Common myeloid progenitor, CD34-positive (primary cell): ENCODE results near the gene GRWD1.

Experiments used
- CTCF ChIA-PET: fragments of 350-600 bp; sonication (Branson Sonifier 250); formaldehyde crosslinking; loops from one replicate; lab custom pipeline; 2021; ENCODE audit warnings: antibody characterized with exemption; lab: Charles Lee
- POLR2A ChIA-PET: fragments of 350-600 bp; sonication (Branson Sonifier 250); formaldehyde crosslinking; loops from one replicate; lab custom pipeline; 2021; ENCODE audit warnings: antibody characterized with exemption; lab: Charles Lee
- DNase-seq, 3 donors: peaks; one replicate each; pipeline versions ENCODE4 v3.0.0 to v3.0.0-alpha.2; 2013
- H3K27ac ChIP-seq, 2 experiments: 1 replicate in 1 of 2; 2 replicates in 1 of 2; pipeline ENCODE4 v1.7.0; 2013; ENCODE audit warnings: inconsistent platforms in 2 of 2, low read length in 2 of 2, mild to moderate bottlenecking in 2 of 2, low read depth in 1 of 2, moderate library complexity in 1 of 2; ENCODE audit not compliant: severe bottlenecking in 2 of 2, insufficient read depth in 1 of 2, poor library complexity in 1 of 2
- H3K27me3 ChIP-seq, 5 experiments: replicated peaks in 2 of 5; 1 replicate in 3 of 5; 2 replicates in 2 of 5; pipeline versions ENCODE4 v1.6.1 to v1.7.0; 2013; ENCODE audit warnings: low read length in 4 of 5, mild to moderate bottlenecking in 2 of 5, moderate library complexity in 2 of 5, inconsistent platforms in 1 of 5; ENCODE audit not compliant: insufficient read depth in 5 of 5, control insufficient read depth in 4 of 5
- H3K36me3 ChIP-seq, 4 experiments: 1 replicate in 2 of 4; 2 replicates in 2 of 4; pipeline versions ENCODE4 v1.6.1 to v1.7.0; 2013; ENCODE audit warnings: low read length in 3 of 4, control low read depth in 1 of 4, mild to moderate bottlenecking in 1 of 4; ENCODE audit not compliant: control insufficient read depth in 4 of 4, insufficient read depth in 4 of 4
- H3K4me1 ChIP-seq, 4 experiments: 1 replicate in 3 of 4; 2 replicates in 1 of 4; pipeline versions ENCODE4 v1.6.1 to v1.7.1; 2013; ENCODE audit warnings: low read length in 3 of 4, mild to moderate bottlenecking in 3 of 4, control low read depth in 1 of 4, inconsistent platforms in 1 of 4, moderate library complexity in 1 of 4; ENCODE audit not compliant: control insufficient read depth in 4 of 4, insufficient read depth in 4 of 4; ENCODE audit errors: control extremely low read depth in 1 of 4
- H3K4me3 ChIP-seq, 7 experiments: 1 replicate in 4 of 7; 2 replicates in 3 of 7; pipeline versions ENCODE4 v1.5.1 to v1.7.0; 2013; ENCODE audit warnings: mild to moderate bottlenecking in 7 of 7, low read length in 6 of 7, moderate library complexity in 6 of 7, inconsistent platforms in 2 of 7, low read depth in 2 of 7, control low read depth in 1 of 7; ENCODE audit not compliant: insufficient read depth in 4 of 7, control insufficient read depth in 1 of 7; ENCODE audit errors: extremely low read depth in 1 of 7
- H3K9me3 ChIP-seq, 5 experiments: 1 replicate in 4 of 5; 2 replicates in 1 of 5; pipeline versions ENCODE4 v1.6.1 to v1.7.1; 2013; ENCODE audit warnings: low read length in 4 of 5, mild to moderate bottlenecking in 2 of 5, inconsistent platforms in 1 of 5, low read depth in 1 of 5, moderate library complexity in 1 of 5; ENCODE audit not compliant: control insufficient read depth in 4 of 5, insufficient read depth in 2 of 5; ENCODE audit errors: control extremely low read depth in 1 of 5
- WGBS: methylation state at CpG from one replicate; pipeline ENCODE4 v1.1.5; 2013; ENCODE audit not compliant: insufficient coverage; 5-methylcytosine and 5-hydroxymethylcytosine counted together

Gene GRWD1

DNA sequence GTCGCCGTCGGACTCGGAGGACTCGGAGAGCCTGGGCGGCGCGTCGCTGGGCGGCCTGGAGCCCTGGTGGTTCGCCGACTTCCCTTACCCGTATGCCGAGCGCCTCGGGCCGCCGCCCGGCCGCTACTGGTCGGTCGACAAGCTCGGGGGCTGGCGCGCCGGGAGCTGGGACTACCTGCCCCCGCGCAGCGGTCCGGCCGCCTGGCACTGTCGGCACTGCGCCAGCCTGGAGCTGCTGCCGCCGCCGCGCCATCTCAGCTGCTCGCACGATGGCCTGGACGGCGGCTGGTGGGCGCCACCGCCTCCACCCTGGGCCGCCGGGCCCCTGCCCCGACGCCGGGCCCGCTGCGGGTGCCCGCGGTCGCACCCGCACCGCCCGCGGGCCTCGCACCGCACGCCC, 2.5 kb upstream of the GRWD1 start:
- ChIA-PET CTCF (interaction anchor here (0.6 kb wide), 1 partner anchor 26 kb away, joined by 3 read pairs; no protein-coding TSS in a partner anchor), POLR2A (interaction anchor here (0.6 to 1.2 kb wide), 3 partner anchors 49 to 79 kb away, joined by 3 read pairs; partner anchors contain the start of genes SYNGR4 and TMEM143)
- Histone ChIP-seq H3K36me3 (peaks cover 0 to 8% (median 6%) of the 10 kb centered on the region in 4 experiments), H3K4me3 (peak overlapping the region in 3 of 7 experiments; percentile 28 to 99 (median 96)), H3K9me3 (no peaks in the 10 kb centered on the region), H3K4me1 (peaks cover 3 to 31% (median 28%) of the 10 kb centered on the region in 4 experiments), H3K27ac (no peak overlapping the region), H3K27me3 (peaks cover 0 to 36% (median 15%) of the 10 kb centered on the region in 5 experiments)
- DNase-seq, result peak; percentile 11 to 52 (median 45)
- WGBS, result 1% methylated on average over 53 of the region's 60 CpGs

DNA sequence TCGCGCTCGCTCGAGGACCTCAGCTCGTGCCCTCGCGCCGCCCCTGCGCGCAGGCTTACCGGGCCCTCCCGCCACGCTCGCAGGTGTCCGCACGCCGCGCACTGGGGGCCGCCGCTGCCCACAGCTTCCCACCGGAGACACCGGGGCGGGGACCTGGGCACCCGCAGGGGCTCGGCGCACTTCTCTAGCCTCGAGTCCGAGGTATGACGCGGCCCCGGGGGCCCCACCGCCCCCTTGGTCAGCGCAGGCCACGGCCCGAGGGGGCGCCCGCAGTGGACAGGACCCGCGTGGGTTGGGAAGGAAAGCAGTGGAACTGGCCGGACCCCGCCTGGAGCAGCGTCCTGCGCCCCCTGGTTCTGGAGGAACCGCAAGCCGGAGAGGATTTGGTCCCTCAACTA, 2.1 kb upstream of the GRWD1 start:
- Histone ChIP-seq H3K4me1 (peaks cover 3 to 31% (median 28%) of the 10 kb centered on the region in 4 experiments), H3K27ac (no peak overlapping the region), H3K36me3 (peaks cover 0 to 13% (median 11%) of the 10 kb centered on the region in 4 experiments), H3K9me3 (no peaks in the 10 kb centered on the region), H3K27me3 (peaks cover 0 to 36% (median 15%) of the 10 kb centered on the region in 5 experiments), H3K4me3 (peak overlapping the region in 5 of 7 experiments; percentile 4 to 99 (median 97))
- CTCF ChIA-PET, result interaction anchor here (0.6 kb wide), 1 partner anchor 26 kb away, joined by 3 read pairs; no protein-coding TSS in a partner anchor
- DNase-seq, result peak in 1 of 3 donors; percentile 17
- 2% methylated on average over 35 of the region's 45 CpGs for WGBS
- POLR2A ChIA-PET, result interaction anchor here (0.6 to 1.2 kb wide), 2 partner anchors 49 to 80 kb away, joined by 3 read pairs; partner anchors contain the start of genes SYNGR4 and TMEM143

DNA sequence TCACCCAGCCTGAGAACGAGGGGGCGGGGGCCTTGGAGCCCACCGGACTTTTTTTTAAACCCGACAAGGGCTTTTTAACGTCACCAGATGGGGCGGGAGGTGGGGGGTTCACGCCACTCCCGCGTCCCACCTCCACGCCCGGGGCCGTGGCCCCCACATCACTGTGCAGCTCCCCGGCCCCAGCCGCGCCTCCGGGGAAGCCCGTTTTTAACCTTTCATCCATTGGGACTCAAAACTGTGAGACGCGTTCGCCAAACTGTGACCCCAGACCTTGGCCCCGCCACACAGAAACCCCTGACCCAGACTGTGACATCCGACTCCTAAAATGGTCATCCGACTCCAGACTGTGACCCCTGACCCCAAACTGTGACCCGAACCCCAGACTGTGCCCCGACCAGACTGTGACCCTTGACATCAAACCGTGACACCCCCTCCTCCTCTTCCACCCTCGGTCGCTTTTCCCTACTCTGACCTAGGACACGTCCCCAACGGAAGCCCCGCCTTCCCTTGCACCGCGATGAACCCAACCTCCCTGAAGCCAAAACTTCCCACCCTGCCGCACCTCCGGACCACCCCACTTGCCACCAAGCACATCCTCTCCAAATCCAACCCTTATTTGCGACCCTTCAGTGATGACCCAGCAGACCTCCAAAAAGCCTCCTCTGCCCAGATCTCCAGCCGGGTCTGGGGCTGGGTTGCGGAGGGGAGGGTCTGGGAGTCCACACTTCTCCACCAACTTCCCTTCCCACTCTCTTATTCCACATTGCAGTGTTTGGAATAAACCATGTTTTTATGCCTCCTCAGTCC, 1.5 kb upstream of the GRWD1 start:
- POLR2A ChIA-PET, result interaction anchor here (1.2 kb wide), 1 partner anchor 50 kb away, joined by 3 read pairs; no protein-coding TSS in a partner anchor
- no peaks in the 10 kb centered on the region for H3K9me3 ChIP-seq
- CTCF ChIA-PET, result interaction anchor here (1.1 kb wide), 1 partner anchor 16 kb away, joined by 3 read pairs; no protein-coding TSS in a partner anchor
- peak in 2 of 3 donors; percentile 13 to 32 for DNase-seq
- peaks cover 0 to 36% (median 14%) of the 10 kb centered on the region in 5 experiments for H3K27me3 ChIP-seq
- WGBS, result 13% methylated on average over 30 of the region's 38 CpGs
- peak overlapping the region in 1 of 2 experiments; percentile 91 for H3K27ac ChIP-seq
- peaks cover 3 to 31% (median 28%) of the 10 kb centered on the region in 4 experiments for H3K4me1 ChIP-seq
- H3K36me3 ChIP-seq, result peaks cover 2 to 17% (median 12%) of the 10 kb centered on the region in 4 experiments
- H3K4me3 ChIP-seq, result peak overlapping the region; percentile 4 to 99 (median 96)

DNA sequence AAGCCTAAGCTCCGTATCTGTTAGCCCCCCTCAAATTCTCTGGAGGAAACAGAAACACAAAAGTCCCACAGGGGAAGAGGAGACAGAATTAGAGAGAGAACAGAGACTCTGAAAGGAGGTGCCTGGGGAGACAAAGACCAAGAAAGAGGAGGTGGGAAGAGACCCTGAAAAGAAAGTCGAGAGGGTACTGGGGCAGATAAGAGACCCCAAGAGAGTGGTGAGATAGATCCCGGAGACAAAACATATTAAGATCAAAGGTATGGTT, 915 bp upstream of the GRWD1 start:
- DNase-seq, result no peak
- CTCF ChIA-PET, result interaction anchor here (0.8 to 1.4 kb wide), 4 partner anchors 16 to 53 kb away, joined by 3 to 4 read pairs (median 3); partner anchors contain the start of gene KDELR1
- H3K36me3 ChIP-seq, result peaks cover 2 to 22% (median 14%) of the 10 kb centered on the region in 4 experiments
- 54% methylated on average over 2 of the region's 3 CpGs for WGBS
- peak overlapping the region in 6 of 7 experiments; percentile 10 to 99 (median 96) for H3K4me3 ChIP-seq
- peak overlapping the region in 1 of 2 experiments; percentile 91 for H3K27ac ChIP-seq
- H3K27me3 ChIP-seq, result peaks cover 0 to 36% (median 14%) of the 10 kb centered on the region in 5 experiments
- no peaks in the 10 kb centered on the region for H3K9me3 ChIP-seq
- peaks cover 3 to 31% (median 28%) of the 10 kb centered on the region in 4 experiments for H3K4me1 ChIP-seq
- POLR2A ChIA-PET, result interaction anchor here (0.5 kb wide), 1 partner anchor 15 kb away, joined by 3 read pairs; no protein-coding TSS in a partner anchor

DNA sequence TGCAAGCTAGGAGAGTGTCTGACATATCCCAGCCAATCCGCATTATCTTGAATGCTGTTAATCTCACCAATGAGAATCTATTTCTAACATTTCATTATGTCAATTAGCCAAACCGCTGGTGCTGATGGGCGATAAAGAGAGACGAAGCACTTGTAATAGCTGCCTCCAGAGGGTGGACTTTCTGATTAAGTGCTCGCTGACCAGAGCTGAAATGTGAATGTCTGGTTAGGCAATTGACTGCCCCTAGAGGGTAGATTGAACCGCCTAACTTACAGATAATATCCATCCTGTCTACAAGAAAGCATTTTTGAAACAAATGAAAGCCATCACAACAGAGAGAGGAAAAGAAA, 552 bp upstream of the GRWD1 start:
- WGBS, result 13% methylated on average over 4 of the region's 6 CpGs
- H3K36me3 ChIP-seq, result peaks cover 2 to 26% (median 16%) of the 10 kb centered on the region in 4 experiments
- H3K4me3 ChIP-seq, result peak overlapping the region in 6 of 7 experiments; percentile 92 to 99 (median 96)
- ChIA-PET CTCF (interaction anchor here (0.8 to 1.4 kb wide), 4 partner anchors 16 to 54 kb away, joined by 3 to 4 read pairs (median 3); partner anchors contain the start of gene KDELR1), POLR2A (interaction anchor here (0.5 kb wide), 1 partner anchor 15 kb away, joined by 3 read pairs; no protein-coding TSS in a partner anchor)
- DNase-seq, result peak; percentile 50 to 85 (median 76)
- no peaks in the 10 kb centered on the region for H3K9me3 ChIP-seq
- peaks cover 3 to 31% (median 28%) of the 10 kb centered on the region in 4 experiments for H3K4me1 ChIP-seq
- peak overlapping the region; percentile 74 to 91 for H3K27ac ChIP-seq
- H3K27me3 ChIP-seq, result peaks cover 0 to 36% (median 14%) of the 10 kb centered on the region in 5 experiments

DNA sequence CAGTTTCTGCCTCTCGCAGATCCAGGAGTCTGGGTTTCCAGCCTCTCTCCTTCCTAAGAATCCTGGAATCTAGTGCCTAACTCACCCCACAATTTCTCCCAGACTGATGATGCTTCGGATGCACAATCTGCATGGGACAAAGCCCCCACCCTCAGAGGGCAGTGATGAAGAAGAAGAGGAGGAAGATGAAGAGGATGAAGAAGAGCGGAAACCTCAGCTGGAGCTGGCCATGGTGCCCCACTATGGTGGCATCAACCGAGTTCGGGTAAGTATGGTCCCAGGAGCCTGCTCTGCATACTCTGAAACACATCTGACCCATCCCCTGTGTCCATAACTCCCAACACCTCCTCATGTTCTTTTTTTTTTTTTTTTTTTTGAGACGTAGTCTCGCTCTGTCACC, 796 bp downstream of the GRWD1 start:
- Histone ChIP-seq H3K36me3 (peaks cover 5 to 40% (median 29%) of the 10 kb centered on the region in 4 experiments), H3K27me3 (peaks cover 0 to 32% (median 13%) of the 10 kb centered on the region in 5 experiments), H3K4me3 (peak overlapping the region; percentile 91 to 99 (median 96)), H3K27ac (peak overlapping the region; percentile 74 to 91), H3K4me1 (peaks cover 3 to 31% (median 28%) of the 10 kb centered on the region in 4 experiments), H3K9me3 (no peaks in the 10 kb centered on the region)
- DNase-seq, result no peak
- ChIA-PET POLR2A (interaction anchor here (0.6 to 1.0 kb wide), 2 partner anchors 49 to 174 kb away, joined by 3 read pairs; no protein-coding TSS in a partner anchor), CTCF (interaction anchor here (1.6 kb wide), 2 partner anchors 9 to 43 kb away, joined by 4 to 6 read pairs; partner anchors contain the start of gene KCNJ14)
- no CpG with 5 or more reads among the region's 7 CpGs for WGBS
